HG02885 (cell line): ENCODE measurements around the gene MTMR4.
A peak's percentile ranks its signal among the peaks of the same experiment; 100 is the strongest.
"Not testable (repeated sequence)": the region's sequence is repeated elsewhere in the genome, so short reads cannot be mapped to it uniquely, and the experiment has no call there.

Experiments
- ATAC-seq: cut with Tn5 transposase; IDR thresholded peaks from one replicate; pipeline ENCODE4 v1.9.1; 2021; ENCODE audit warnings: mild to moderate bottlenecking; ENCODE audit not compliant: unreplicated experiment, poor library complexity

MTMR4 gene

GRCh38 chr17:58527949-58528348 lies 13.5 kb upstream of the MTMR4 start:
- no peak for ATAC-seq

- ATAC-seq, result no peak
Measured at GRCh38 chr17:58527306-58527705, 12.9 kb upstream of the MTMR4 start.

GRCh38 chr17:58525239-58525638 lies 10.8 kb upstream of the MTMR4 start:
- no peak for ATAC-seq

GRCh38 chr17:58521680-58522079 lies 7.2 kb upstream of the MTMR4 start:
- ATAC-seq, result no peak

- no peak for ATAC-seq
Measured at GRCh38 chr17:58520843-58521430, 6.5 kb upstream of the MTMR4 start.

GRCh38 chr17:58517928-58518609 lies 3.6 kb upstream of the MTMR4 start:
- ATAC-seq, result peak; percentile 82

GRCh38 chr17:58517378-58517927 lies 3.0 kb upstream of the MTMR4 start:
- ATAC-seq, result no peak

- ATAC-seq, result no peak
Measured at GRCh38 chr17:58516644-58517377, 2.4 kb upstream of the MTMR4 start.

GRCh38 chr17:58515286-58515685 lies 848 bp upstream of the MTMR4 start:
- ATAC-seq, result no peak

GRCh38 chr17:58514770-58515157 lies 326 bp upstream of the MTMR4 start:
- ATAC-seq, result no peak

GRCh38 chr17:58513267-58513964 lies 1.0 kb downstream of the MTMR4 start:
- ATAC-seq, result no peak

- ATAC-seq, result no peak
Measured at GRCh38 chr17:58510075-58510474, 4.4 kb downstream of the MTMR4 start.

- no peak for ATAC-seq
Measured at GRCh38 chr17:58508341-58509067, 5.9 kb downstream of the MTMR4 start.

- no peak for ATAC-seq
Measured at GRCh38 chr17:58507123-58507634, 7.3 kb downstream of the MTMR4 start.

- ATAC-seq, result no peak
Measured at GRCh38 chr17:58506354-58507080, 7.9 kb downstream of the MTMR4 start.

GRCh38 chr17:58504826-58505351 lies 9.5 kb downstream of the MTMR4 start:
- peak; percentile 94 for ATAC-seq

GRCh38 chr17:58503866-58504265 lies 10.6 kb downstream of the MTMR4 start:
- ATAC-seq, result no peak

GRCh38 chr17:58503134-58503533 lies 11.3 kb downstream of the MTMR4 start:
- not testable (repeated sequence) for ATAC-seq

- ATAC-seq, result no peak
Measured at GRCh38 chr17:58501451-58501850, 13.0 kb downstream of the MTMR4 start.
